ENCODE results near the gene SLC1A1. TPM values are rescaled to one million over a fixed set of nuclear protein-coding genes. Genes with fewer than 3 reads are reported as not detected.
"Not testable (repeated sequence)": the region's sequence is repeated elsewhere in the genome, so short reads cannot be mapped to it uniquely, and the experiment has no call there.

Gene SLC1A1
- polyA plus RNA-seq, 1 donor from 2014 or later, result not detected

DNA sequence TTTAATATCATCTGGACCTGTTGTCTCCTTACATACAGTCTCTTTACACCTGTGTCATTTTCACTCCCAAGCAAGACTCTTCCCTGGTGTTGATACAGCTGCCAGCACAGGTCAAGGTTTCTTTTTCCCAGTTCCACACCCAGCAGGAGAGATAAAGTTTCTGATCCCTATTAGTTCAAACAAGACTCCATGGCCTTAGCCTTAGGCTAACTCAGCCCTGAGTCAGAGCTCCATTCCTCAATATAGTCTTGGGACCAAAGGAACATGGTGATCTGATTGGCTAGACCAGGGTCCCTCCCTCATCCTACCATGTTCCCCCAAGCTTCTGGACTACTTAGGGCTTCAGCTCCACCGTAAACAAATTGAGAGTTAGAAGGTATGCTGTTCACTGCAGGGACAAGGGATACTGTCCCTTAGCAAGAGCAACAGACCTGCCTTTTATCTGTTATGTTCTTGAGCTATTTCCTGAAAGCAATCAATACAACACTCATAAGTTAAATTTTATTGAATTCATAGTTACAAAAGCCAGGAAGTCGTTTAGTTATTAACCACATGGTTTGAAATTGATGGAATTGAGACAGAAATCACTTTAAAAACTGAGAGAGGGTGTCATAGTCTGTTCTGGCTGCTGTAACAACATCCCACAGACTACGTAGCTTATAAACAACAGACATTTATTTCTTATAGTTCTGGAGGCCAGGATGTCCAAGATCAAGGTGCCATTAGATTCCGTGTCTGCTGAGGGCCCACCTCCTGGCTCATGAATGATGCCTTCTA lies 20.5 kb downstream of the SLC1A1 start:
- Mint-ChIP-seq H3K27ac (peak overlapping the region in 1 of 3 donors; percentile 92), H3K4me3 (peak overlapping the region in 1 of 4 donors; percentile 5), H3K4me1 (no peaks in the 10 kb centered on the region), H3K9me3 (peaks cover 0 to 2% (median 0%) of the 10 kb centered on the region in 3 donors), H3K27me3 (peaks cover 1% of the 10 kb centered on the region), H3K36me3 (no peaks in the 10 kb centered on the region)

DNA sequence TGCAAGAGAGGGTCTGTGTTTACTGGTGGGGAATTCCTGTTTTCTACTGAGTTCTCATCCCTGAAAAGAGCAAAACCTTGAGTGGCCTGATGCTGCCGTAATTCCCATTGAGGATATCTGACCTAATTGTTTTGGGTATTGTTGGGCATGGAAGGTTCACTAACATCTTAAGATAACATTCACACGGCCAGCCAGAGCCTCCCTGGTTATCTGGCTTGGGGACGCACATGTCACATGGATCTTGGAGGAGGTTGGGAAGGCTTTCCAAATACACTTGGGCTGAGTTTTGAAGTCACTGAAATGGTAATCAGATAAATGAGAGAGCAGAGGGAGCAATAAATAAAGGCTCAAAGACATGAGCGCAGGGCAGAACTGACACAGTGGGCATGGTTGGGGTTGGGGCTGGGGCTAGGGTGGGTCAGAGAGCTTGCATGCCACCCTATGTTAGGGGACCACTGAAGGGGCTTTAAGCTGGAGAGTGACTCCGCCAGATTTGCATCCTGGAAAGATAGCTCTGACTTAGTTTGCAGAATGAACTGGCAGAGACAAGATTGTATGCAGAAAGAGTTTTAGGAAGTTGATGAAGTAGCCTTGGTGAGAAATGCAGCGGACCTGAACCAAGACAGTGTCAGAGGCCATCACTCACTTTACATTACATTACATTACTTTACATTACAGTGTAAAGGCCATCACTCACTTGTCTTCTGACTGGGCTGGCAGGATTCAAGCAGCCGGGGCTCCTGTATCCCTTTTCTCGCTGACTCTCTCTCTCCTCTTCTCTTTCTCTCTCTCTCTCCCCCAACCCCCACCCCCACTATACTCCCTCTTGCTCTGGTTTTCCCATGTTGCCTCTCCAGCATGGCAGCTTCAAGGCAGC lies 24.2 kb downstream of the SLC1A1 start:
- H3K27me3 Mint-ChIP-seq, result peaks cover 1% of the 10 kb centered on the region
- H3K4me1 Mint-ChIP-seq, result peaks cover 0 to 1% (median 0%) of the 10 kb centered on the region in 3 donors
- no peak overlapping the region for H3K27ac Mint-ChIP-seq
- peaks cover 0 to 1% (median 0%) of the 10 kb centered on the region in 3 donors for H3K9me3 Mint-ChIP-seq
- no peak overlapping the region for H3K4me3 Mint-ChIP-seq
- H3K36me3 Mint-ChIP-seq, result peaks cover 1% of the 10 kb centered on the region

DNA sequence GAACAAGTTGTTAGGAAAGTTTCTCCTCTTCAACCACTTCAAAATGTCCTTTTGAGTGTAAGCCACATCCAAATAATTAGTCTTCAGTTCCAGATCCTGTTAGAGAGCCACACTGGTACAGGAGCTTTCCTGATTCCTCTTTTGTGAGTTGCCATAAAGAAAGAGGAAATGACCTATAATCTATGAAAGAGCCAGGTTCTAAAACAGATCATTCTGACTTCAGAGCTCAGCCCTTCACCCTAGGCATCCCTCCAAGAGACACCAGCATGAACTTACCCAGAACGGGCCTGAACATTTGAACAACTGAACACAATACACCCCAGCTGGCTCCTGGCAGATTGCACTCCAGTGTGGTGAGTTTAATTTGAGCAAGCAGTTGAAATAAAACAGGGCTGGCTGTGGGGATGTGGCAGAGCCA lies 25.7 kb downstream of the SLC1A1 start:
- Mint-ChIP-seq H3K27ac (no peak overlapping the region), H3K27me3 (no peaks in the 10 kb centered on the region)

DNA sequence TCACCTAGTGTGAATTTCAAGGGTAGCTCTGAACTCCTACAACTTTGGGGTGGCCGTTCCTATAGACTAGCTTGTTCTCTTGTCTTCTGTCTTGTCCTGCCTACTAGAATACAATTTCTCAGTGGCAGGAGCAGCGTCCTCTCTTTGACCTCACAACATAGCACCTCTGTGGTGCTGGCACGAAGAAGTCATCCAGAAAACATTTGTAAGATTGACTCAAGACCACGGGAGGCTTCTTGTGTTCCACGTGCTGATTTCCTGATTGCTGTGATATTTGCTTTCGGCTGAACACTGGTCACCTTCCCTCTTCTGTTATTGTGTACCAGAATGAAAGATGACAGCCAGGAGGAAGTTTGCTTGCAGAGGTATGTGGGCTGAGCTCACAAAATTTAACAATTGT lies 27.0 kb downstream of the SLC1A1 start:
- Mint-ChIP-seq H3K27me3 (no peaks in the 10 kb centered on the region), H3K36me3 (peaks cover 1% of the 10 kb centered on the region), H3K27ac (no peak overlapping the region), H3K9me3 (peaks cover 0 to under 1% (median 0%) of the 10 kb centered on the region in 3 donors), H3K4me1 (peaks cover 0 to 1% (median 0%) of the 10 kb centered on the region in 3 donors), H3K4me3 (no peak overlapping the region)

More for the DNA sequence above, 25.7 kb downstream of the SLC1A1 start:
- Mint-ChIP-seq H3K4me3 (no peak overlapping the region), H3K9me3 (no peaks in the 10 kb centered on the region), H3K4me1 (peaks cover 0 to 1% (median 0%) of the 10 kb centered on the region in 3 donors), H3K36me3 (peaks cover 1% of the 10 kb centered on the region)

DNA sequence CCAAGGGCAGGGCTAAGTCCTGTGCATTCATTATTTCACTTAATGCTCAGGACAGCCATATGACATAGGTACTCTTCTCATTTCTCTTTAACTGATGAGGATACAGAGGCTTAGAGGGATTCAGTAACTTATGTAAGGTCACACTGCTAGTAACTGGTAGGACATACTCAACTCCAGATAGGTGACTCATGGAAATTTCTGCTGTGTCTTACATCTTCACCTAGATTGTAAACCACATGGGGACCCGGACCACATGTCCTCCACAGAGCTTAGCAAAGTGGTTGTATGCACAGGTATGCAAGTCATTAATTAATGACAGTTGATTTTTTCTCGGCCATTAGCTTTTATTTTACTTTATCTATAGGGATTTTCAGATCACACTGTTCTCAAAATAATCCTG lies 29.3 kb downstream of the SLC1A1 start:
- peaks cover 0 to 1% (median 0%) of the 10 kb centered on the region in 3 donors for H3K4me1 Mint-ChIP-seq
- peaks cover 0 to 1% (median 0%) of the 10 kb centered on the region in 3 donors for H3K9me3 Mint-ChIP-seq
- peaks cover 1% of the 10 kb centered on the region for H3K36me3 Mint-ChIP-seq
- H3K27ac Mint-ChIP-seq, result no peak overlapping the region
- H3K4me3 Mint-ChIP-seq, result no peak overlapping the region
- H3K27me3 Mint-ChIP-seq, result no peaks in the 10 kb centered on the region

DNA sequence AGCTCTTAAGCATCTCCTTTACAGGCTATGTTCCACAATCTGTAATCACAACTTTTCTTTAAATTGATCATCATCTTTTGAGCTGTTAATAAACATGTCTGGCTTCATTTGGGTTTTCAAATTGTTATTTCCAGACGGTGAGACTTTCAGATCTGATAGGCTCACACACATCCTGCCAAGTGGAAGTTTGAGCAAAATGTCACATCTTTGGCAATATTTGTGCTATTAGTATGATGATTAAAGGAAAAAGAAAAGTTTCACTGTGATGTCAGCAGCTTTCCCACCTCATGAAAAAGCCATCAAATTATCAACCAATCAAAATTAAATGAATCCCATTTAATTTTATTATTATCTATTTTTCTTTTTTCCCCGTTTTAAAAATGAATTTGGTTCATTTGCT lies 29.8 kb downstream of the SLC1A1 start:
- H3K27me3 Mint-ChIP-seq, result no peaks in the 10 kb centered on the region
- no peak overlapping the region for H3K4me3 Mint-ChIP-seq
- H3K27ac Mint-ChIP-seq, result no peak overlapping the region
- peaks cover 0 to 1% (median 0%) of the 10 kb centered on the region in 3 donors for H3K4me1 Mint-ChIP-seq
- peaks cover 0 to 1% (median 0%) of the 10 kb centered on the region in 3 donors for H3K9me3 Mint-ChIP-seq
- H3K36me3 Mint-ChIP-seq, result peaks cover 1% of the 10 kb centered on the region

DNA sequence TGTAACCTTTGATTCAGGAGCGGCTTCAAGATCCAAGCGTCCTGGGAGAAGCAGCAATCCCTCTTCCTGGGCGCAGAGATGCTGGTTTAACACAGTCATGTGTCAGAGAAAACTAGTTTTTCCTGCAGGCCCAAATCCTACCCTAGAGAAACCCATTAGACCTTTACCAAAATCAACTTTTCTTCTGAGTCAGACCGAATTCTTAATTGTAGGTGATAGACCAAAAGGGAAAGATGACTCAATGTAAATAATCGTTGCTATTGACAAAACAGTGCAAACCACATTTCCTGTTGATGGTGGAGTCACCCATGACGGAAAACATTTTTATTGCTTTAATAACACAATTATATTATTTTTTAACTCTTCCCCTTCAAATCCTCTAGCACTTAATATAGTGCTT lies 40.1 kb downstream of the SLC1A1 start:
- peaks cover 0 to 8% (median 5%) of the 10 kb centered on the region in 3 donors for H3K4me1 Mint-ChIP-seq
- peaks cover 5% of the 10 kb centered on the region for H3K36me3 Mint-ChIP-seq
- H3K27ac Mint-ChIP-seq, result no peak overlapping the region
- peak overlapping the region in 1 of 4 donors; percentile 38 for H3K4me3 Mint-ChIP-seq
- H3K9me3 Mint-ChIP-seq, result peaks cover 0 to 2% (median 0%) of the 10 kb centered on the region in 3 donors
- H3K27me3 Mint-ChIP-seq, result peaks cover 2% of the 10 kb centered on the region

DNA sequence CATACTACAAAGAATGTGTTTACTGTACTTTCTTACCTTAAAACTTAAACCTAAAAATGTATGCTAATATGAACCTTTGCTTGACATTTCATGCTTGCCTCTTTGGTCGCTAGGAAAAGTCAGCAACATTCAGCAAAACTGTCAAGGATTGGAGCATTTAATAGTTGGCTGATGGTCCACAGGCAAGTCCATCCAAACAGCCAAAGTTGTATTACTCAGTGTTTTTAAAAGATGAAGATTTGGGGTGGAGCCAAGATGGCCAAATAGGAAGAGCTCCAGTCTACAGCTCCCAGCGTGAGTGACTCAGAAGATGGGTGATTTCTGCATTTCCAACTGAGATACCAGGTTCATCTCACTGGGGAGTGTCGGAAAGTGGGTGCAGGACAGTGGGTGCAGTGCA lies 40.6 kb downstream of the SLC1A1 start:
- not testable (repeated sequence) for H3K4me1 Mint-ChIP-seq, H3K9me3 Mint-ChIP-seq, H3K4me3 Mint-ChIP-seq, H3K27me3 Mint-ChIP-seq, H3K27ac Mint-ChIP-seq, H3K36me3 Mint-ChIP-seq

DNA sequence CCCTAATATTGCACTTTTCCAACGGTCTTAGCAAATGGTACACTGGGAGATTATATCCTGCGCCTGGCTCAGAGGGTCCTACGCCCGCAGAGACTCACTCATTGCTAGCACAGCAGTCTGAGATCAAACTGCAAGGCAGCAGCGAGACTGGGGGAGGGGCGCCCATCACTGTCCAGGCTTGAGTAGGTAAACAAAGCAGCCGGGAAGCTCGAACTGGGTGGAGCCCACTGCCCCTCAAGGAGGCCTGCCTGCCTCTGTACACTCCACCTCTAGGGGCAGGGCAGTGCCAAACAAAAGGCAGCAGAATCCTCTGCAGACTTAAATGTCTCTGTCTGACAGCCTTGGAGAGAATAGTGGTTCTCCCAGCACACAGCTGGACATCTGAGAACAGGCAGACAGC lies 41.1 kb downstream of the SLC1A1 start:
- H3K4me1 Mint-ChIP-seq, H3K4me3 Mint-ChIP-seq, H3K27ac Mint-ChIP-seq: not testable (repeated sequence)

DNA sequence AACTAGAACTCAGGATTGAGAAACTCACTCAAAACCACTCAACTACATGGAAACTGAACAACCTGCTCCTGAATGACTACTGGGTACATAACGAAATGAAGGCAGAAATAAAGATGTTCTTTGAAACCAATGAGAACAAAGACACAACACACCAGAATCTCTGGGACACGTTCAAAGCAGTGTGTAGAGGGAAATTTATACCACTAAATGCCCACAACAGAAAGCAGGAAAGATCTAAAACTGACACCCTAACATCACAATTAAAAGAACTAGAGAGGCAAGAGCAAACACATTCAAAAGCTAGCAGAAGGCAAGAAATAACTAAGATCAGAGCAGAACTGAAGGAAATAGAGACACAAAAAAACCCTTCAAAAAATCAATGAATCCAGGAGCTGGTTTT lies 43.6 kb downstream of the SLC1A1 start:
- not testable (repeated sequence) for H3K9me3 Mint-ChIP-seq, H3K4me3 Mint-ChIP-seq, H3K36me3 Mint-ChIP-seq, H3K4me1 Mint-ChIP-seq, H3K27ac Mint-ChIP-seq, H3K27me3 Mint-ChIP-seq

More for the DNA sequence above, 41.1 kb downstream of the SLC1A1 start:
- H3K27me3 Mint-ChIP-seq, H3K36me3 Mint-ChIP-seq, H3K9me3 Mint-ChIP-seq: not testable (repeated sequence)

DNA sequence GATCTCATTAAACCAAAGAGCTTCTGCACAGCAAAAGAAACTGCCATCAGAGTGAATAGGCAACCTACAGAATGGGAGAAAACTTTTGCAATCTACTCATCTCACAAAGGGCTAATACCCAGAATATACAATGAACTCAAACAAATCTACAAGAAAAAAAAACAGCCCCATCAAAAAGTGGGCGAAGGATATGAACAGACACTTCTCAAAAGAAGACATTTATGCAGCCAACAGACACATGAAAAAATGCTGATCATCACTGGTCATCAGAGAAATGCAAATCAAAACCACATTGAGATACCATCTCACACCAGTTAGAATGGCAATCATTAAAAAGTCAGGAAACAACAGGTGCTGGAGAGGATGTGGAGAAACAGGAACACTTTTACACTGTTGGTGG lies 45.9 kb downstream of the SLC1A1 start:
- not testable (repeated sequence) for H3K27me3 Mint-ChIP-seq, H3K9me3 Mint-ChIP-seq, H3K36me3 Mint-ChIP-seq, H3K27ac Mint-ChIP-seq, H3K4me3 Mint-ChIP-seq, H3K4me1 Mint-ChIP-seq

DNA sequence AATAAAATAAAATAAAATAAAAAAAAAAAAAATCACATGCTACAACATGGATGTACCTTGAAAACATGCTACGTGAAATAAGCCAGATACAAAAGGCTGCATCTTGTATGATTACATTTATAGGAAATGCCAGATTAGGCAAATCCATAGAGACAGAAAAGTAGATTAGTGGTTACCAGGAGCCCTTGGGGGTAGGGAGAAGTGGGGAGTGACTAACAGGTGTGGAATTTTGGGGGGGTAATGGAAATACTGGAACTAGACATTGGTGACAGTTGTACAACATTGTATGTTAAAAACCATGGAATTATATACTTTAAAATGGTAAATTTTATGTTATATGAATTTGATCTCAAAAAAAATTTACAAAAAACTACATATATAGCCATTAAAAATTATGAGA lies 47.3 kb downstream of the SLC1A1 start:
- Mint-ChIP-seq H3K27ac (no peak overlapping the region), H3K27me3 (no peaks in the 10 kb centered on the region), H3K9me3 (peaks cover 0 to 6% (median 0%) of the 10 kb centered on the region in 3 donors), H3K4me3 (no peak overlapping the region), H3K36me3 (no peaks in the 10 kb centered on the region), H3K4me1 (no peaks in the 10 kb centered on the region)

DNA sequence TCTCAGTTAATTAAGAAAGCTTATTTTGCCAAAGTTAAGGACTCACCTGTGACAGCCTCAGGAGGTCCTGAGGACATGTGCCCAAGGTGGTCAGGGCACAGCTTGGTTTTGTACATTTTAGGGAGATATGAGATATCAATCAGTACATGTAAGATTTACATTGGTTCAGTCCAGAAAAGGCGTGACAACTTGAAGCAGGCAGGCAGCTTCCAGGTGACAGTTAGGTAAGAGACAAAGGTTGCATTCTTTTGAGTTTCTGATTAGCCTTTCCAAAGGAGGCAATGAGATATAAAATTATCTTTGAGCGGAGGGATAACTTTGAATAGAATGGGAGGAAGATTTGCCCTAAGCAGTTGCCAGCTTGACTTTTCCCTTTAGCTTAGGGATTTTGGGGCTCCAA lies 47.8 kb downstream of the SLC1A1 start:
- Mint-ChIP-seq H3K36me3 (no peaks in the 10 kb centered on the region), H3K4me1 (no peaks in the 10 kb centered on the region), H3K9me3 (peaks cover 0 to 6% (median 0%) of the 10 kb centered on the region in 3 donors), H3K27ac (no peak overlapping the region), H3K27me3 (no peaks in the 10 kb centered on the region), H3K4me3 (no peak overlapping the region)

DNA sequence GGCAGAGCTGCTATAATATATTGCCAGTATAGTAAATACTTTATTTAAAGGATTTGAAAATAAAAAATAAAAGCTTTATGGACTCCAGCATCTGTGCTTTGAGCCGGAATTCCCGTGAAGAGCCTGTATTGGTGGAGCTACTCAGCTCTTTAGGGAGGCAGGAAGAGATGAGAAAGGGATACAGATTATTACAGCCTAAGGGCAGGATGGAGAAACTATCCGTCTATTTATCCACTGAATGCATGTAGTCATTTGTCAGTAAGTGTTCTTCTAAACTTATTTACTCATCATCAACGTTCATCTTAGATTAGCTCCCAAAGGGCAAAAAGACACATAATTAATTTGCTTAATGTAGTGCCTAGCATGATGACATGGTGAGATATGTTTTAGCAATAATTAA lies 48.4 kb downstream of the SLC1A1 start:
- peaks cover 0 to 6% (median 0%) of the 10 kb centered on the region in 3 donors for H3K9me3 Mint-ChIP-seq
- no peak overlapping the region for H3K4me3 Mint-ChIP-seq
- H3K27me3 Mint-ChIP-seq, result no peaks in the 10 kb centered on the region
- no peak overlapping the region for H3K27ac Mint-ChIP-seq
- H3K36me3 Mint-ChIP-seq, result no peaks in the 10 kb centered on the region
- H3K4me1 Mint-ChIP-seq, result no peaks in the 10 kb centered on the region

DNA sequence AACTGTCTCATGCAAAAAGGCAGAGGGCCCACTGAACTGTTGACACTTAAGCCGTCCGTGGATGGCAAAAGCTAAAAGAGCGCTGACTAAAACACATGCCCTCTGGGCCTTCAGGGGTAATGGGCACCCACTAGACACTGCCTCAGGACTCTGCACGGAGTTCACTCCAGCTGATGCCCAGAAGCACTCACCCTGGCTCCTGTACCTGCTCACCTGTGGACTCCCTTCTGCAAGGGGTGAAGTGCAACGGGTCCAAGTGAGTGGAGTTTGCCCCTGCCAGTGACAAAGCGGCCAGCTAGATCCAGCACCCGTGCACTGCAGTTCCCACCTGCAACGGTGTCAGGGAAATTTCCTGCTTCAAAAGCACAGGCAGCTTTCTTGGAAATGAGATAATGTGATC lies 50.2 kb downstream of the SLC1A1 start:
- Mint-ChIP-seq H3K9me3 (peaks cover 0 to 4% (median 0%) of the 10 kb centered on the region in 3 donors), H3K27me3 (no peaks in the 10 kb centered on the region), H3K4me3 (no peak overlapping the region), H3K27ac (no peak overlapping the region), H3K4me1 (no peaks in the 10 kb centered on the region), H3K36me3 (no peaks in the 10 kb centered on the region)

Measured in IgD-negative memory B cell (primary cell).